HUES6 (cell line): ENCODE data around the gene EFHC1.

Experiments
- H3K27ac ChIP-seq: 2 replicates; pipeline ENCODE4 v1.7.0; 2013; ENCODE audit warnings: low read depth, mild to moderate bottlenecking, low read length, inconsistent platforms
- H3K27me3 ChIP-seq: 2 replicates; pipeline ENCODE4 v1.6.1; 2013; ENCODE audit warnings: low read length; ENCODE audit not compliant: control insufficient read depth, insufficient read depth
- H3K36me3 ChIP-seq: 2 replicates; pipeline ENCODE4 v1.6.1; 2013; ENCODE audit warnings: low read length; ENCODE audit not compliant: control insufficient read depth, insufficient read depth
- H3K4me1 ChIP-seq: 2 replicates; pipeline ENCODE4 v1.6.1; 2013; ENCODE audit warnings: low read length; ENCODE audit not compliant: control insufficient read depth, insufficient read depth
- H3K4me3 ChIP-seq: 2 replicates; pipeline ENCODE4 v1.5.1; 2013; ENCODE audit warnings: low read depth, low read length
- H3K9ac ChIP-seq: one replicate; pipeline ENCODE4 v1.6.1; 2013; ENCODE audit warnings: mild to moderate bottlenecking, low read length
- H3K9me3 ChIP-seq: 2 replicates; pipeline ENCODE4 v1.6.1; 2013; ENCODE audit warnings: low read depth, low read length; ENCODE audit not compliant: control insufficient read depth, insufficient read depth

Gene EFHC1

GRCh38 chr6:52503323-52503747 lies 83.2 kb downstream of the EFHC1 start:
- H3K36me3 ChIP-seq, result peaks cover 43% of the 10 kb centered on the region
- no peaks in the 10 kb centered on the region for H3K9me3 ChIP-seq
- H3K27me3 ChIP-seq, result no peaks in the 10 kb centered on the region
- H3K27ac ChIP-seq, result no peak overlapping the region
- peaks cover 30% of the 10 kb centered on the region for H3K4me1 ChIP-seq
- no peak overlapping the region for H3K9ac ChIP-seq
- H3K4me3 ChIP-seq, result no peak overlapping the region

- no peak overlapping the region for H3K27ac ChIP-seq
- H3K9me3 ChIP-seq, result no peaks in the 10 kb centered on the region
- peaks cover 24% of the 10 kb centered on the region for H3K4me1 ChIP-seq
- H3K27me3 ChIP-seq, result no peaks in the 10 kb centered on the region
- H3K4me3 ChIP-seq, result no peak overlapping the region
- peaks cover 49% of the 10 kb centered on the region for H3K36me3 ChIP-seq
- H3K9ac ChIP-seq, result no peak overlapping the region
These were observed 84.0 kb downstream of the EFHC1 start for GRCh38 chr6:52503851-52504781.

DNA sequence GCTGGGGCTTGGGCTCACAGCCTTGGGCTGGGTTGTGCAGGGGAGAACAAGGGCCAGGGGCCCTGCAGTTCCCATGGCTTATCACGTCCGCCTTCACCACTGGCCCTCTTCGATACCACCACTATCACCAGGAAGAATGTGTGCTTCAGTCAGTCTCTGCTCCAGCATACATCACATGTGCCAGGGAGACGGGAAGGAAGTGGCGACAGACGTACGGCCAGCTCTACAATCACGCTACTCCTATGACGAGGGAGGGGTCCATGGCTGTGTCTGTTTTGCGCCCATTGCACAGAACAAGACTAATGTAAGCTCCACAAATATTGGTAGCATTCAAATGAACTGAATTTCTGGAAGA lies 84.6 kb downstream of the EFHC1 start:
- Histone ChIP-seq H3K4me3 (no peak overlapping the region), H3K9ac (no peak overlapping the region), H3K36me3 (peaks cover 54% of the 10 kb centered on the region), H3K9me3 (no peaks in the 10 kb centered on the region), H3K27me3 (no peaks in the 10 kb centered on the region), H3K27ac (no peak overlapping the region), H3K4me1 (peaks cover 19% of the 10 kb centered on the region)

DNA sequence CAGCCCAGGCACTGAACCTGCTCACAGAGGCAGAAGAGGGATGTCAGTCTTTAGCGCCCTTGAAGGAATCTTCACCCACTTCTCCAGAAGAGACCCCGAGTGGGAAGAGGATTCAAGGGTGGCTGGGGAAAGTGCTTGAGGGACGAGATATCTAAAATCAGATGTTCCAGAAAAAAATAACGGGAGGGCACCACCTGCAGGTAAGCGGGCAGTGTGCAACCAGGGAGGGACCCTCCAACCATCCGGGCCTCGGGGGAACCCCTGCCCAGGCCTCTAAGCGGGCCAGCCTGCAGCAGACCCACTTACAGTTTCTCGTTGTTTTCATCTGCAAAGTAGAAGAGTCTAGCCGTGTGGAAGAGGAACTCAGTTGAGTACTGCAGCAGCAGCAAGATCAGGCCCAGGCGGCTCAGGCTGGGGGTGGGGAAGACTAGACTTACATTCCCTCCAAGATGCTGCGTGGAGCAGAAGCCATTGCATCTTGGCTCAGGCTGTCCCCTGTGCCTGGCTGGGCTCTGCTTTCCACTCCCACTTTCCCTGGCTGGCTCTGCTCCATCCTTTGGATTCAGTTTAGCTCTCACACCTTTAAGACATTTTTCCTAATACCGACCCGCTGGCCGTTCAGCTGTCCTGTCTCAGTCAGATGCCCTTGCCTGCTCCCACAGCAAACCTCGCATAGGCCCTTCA lies 85.7 kb downstream of the EFHC1 start:
- no peak overlapping the region for H3K4me3 ChIP-seq
- H3K9me3 ChIP-seq, result no peaks in the 10 kb centered on the region
- H3K36me3 ChIP-seq, result peaks cover 54% of the 10 kb centered on the region
- no peak overlapping the region for H3K9ac ChIP-seq
- no peak overlapping the region for H3K27ac ChIP-seq
- peaks cover 27% of the 10 kb centered on the region for H3K4me1 ChIP-seq
- no peaks in the 10 kb centered on the region for H3K27me3 ChIP-seq

DNA sequence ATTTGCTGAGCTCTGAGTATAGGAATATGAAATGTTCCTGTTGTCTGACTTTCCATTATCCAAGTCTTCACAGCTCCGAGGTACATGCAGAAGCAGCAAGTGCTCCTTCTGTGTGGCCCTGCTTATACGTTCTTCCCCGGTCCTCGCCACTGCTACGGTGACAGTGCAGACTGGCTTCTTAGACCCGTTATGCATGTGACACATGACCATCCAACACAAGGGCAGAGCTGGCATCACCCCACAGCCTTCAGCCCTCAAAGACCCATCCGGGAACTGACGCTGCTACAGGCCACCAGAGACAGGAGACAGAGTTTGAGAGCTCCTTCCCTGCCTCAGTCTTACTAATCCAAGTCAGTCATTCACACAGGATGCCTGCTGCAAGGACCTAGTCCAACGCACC lies 86.3 kb downstream of the EFHC1 start:
- H3K9me3 ChIP-seq, result no peaks in the 10 kb centered on the region
- peaks cover 57% of the 10 kb centered on the region for H3K36me3 ChIP-seq
- H3K27ac ChIP-seq, result no peak overlapping the region
- no peak overlapping the region for H3K9ac ChIP-seq
- no peaks in the 10 kb centered on the region for H3K27me3 ChIP-seq
- no peak overlapping the region for H3K4me3 ChIP-seq
- H3K4me1 ChIP-seq, result peaks cover 27% of the 10 kb centered on the region

GRCh38 chr6:52507557-52508260 lies 87.6 kb downstream of the EFHC1 start:
- H3K27ac ChIP-seq, result no peak overlapping the region

DNA sequence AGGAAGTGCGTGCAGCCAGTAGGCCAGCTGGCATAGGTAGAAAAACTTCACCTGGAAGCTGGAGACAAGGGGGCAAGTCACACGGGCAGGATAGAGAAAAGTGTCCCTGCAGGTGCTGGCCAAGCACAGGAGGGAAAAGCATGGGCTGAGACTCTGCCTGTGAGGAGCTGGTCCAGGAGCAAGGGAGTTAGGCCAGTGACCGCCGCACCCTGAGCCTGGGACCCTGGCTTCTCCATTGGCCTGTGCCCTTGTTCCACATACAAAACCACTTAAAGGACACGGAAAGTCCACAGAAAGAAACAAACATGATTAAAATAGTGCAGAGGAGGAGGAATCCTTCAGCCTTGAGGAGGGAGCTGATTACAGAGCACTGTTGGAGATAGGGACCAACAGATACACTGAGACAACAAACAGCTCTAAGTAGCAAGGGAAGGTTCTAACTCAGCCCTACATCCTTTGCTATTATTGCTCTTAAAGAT lies 88.2 kb downstream of the EFHC1 start:
- Histone ChIP-seq H3K27ac (no peak overlapping the region), H3K4me1 (peaks cover 38% of the 10 kb centered on the region), H3K9me3 (no peaks in the 10 kb centered on the region), H3K36me3 (peaks cover 48% of the 10 kb centered on the region), H3K27me3 (no peaks in the 10 kb centered on the region), H3K4me3 (no peak overlapping the region), H3K9ac (no peak overlapping the region)

More at GRCh38 chr6:52507557-52508260, 87.6 kb downstream of the EFHC1 start:
- Histone ChIP-seq H3K9ac (no peak overlapping the region), H3K9me3 (no peaks in the 10 kb centered on the region), H3K36me3 (peaks cover 48% of the 10 kb centered on the region), H3K4me1 (peaks cover 39% of the 10 kb centered on the region), H3K27me3 (no peaks in the 10 kb centered on the region), H3K4me3 (no peak overlapping the region)

DNA sequence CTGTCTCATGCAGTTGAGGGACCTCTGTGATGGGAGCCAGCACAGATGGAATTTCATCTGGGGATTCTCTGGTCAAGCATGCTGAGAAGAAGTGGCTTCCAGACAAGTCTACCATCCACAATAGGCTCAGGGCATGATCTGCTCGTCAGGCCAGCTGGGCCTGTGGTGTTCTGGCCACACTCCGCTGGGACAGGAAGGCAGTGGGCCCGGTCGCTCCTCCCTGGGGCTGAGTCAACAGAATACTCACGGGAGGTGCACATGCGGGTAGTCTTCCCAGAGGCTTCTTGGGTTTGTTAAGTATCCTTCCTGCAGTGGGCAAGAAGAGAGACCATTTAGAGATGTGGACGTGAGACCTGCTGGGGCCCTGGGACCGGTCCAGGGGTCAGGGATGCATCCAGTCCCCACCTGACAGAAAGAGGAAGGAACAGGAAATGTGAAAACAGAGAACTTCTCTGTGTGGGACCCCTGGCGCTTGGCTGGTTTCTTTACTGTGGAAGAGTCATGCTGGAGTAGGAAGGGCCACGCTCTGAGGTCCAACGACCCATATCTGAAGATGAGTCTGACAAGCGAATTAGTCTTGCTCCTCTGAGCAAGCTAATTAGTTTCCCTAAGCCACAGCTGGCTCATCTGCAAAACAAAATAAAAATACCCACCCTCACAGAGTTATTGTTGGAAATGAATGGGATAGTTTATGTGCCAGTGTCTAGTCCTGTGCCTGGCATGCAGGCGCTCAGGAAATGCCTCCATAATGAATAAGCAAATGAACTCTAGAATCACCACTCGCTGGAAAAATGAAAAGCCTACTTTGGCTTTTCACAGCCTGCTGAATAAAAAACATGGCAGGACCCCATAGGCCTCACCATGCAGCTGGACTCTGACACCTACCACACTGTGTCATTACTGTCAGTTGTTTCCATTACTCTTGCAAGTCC lies 89.4 kb downstream of the EFHC1 start:
- Histone ChIP-seq H3K27me3 (no peaks in the 10 kb centered on the region), H3K9ac (no peak overlapping the region), H3K36me3 (peaks cover 54% of the 10 kb centered on the region), H3K4me1 (peaks cover 32% of the 10 kb centered on the region), H3K9me3 (no peaks in the 10 kb centered on the region), H3K4me3 (no peak overlapping the region), H3K27ac (no peak overlapping the region)

DNA sequence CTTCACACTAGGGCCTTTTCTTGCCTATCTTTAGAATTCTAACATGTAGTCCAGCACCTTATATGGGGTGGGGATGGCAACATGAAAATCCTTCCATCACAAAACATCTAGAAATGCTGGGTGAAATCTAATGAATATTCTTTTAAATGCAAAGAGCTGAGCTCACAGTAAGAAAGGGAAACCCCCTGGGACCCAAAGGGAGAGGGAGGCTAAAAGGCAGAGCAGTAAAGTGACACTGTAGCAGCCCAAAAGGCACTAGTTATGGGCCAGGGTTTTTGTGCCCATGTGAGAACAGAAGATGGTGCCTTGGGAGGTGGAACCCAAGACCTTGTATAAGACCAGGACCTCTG lies 90.0 kb downstream of the EFHC1 start:
- Histone ChIP-seq H3K36me3 (peaks cover 55% of the 10 kb centered on the region), H3K9me3 (no peaks in the 10 kb centered on the region), H3K4me3 (no peak overlapping the region), H3K4me1 (peaks cover 36% of the 10 kb centered on the region), H3K9ac (no peak overlapping the region), H3K27me3 (no peaks in the 10 kb centered on the region), H3K27ac (no peak overlapping the region)

GRCh38 chr6:52511163-52511562 lies 91.0 kb downstream of the EFHC1 start:
- no peak overlapping the region for H3K4me3 ChIP-seq
- no peaks in the 10 kb centered on the region for H3K9me3 ChIP-seq
- H3K36me3 ChIP-seq, result peaks cover 54% of the 10 kb centered on the region
- no peak overlapping the region for H3K9ac ChIP-seq
- H3K27ac ChIP-seq, result no peak overlapping the region
- H3K27me3 ChIP-seq, result no peaks in the 10 kb centered on the region
- H3K4me1 ChIP-seq, result peaks cover 41% of the 10 kb centered on the region
